Activated naive CD4-positive, alpha-beta T cell treated with anti-CD3 and anti-CD28 coated beads, Interleukin-2, amount 50 U/mL, for 24 hours (primary cell): Measurements from ENCODE around the gene SLPI.
A peak's percentile ranks its signal among the peaks of the same experiment; 100 is the strongest.

Source experiments
- H3K27ac Mint-ChIP-seq: one replicate; pipeline ENCODE4 v1.8.0; 2021; ENCODE audit warnings: mild to moderate bottlenecking, mixed read lengths
- H3K27me3 Mint-ChIP-seq: one replicate; pipeline ENCODE4 v1.8.0; 2021; ENCODE audit warnings: mixed read lengths
- H3K36me3 Mint-ChIP-seq: one replicate; pipeline ENCODE4 v1.8.0; 2021; ENCODE audit warnings: mixed read lengths
- H3K4me1 Mint-ChIP-seq: one replicate; pipeline ENCODE4 v1.8.0; 2021; ENCODE audit warnings: mixed read lengths
- H3K4me3 Mint-ChIP-seq: one replicate; pipeline ENCODE4 v1.8.0; 2021; ENCODE audit warnings: mild to moderate bottlenecking, mixed read lengths
- H3K9me3 Mint-ChIP-seq: one replicate; pipeline ENCODE4 v1.8.0; 2021; ENCODE audit warnings: mixed read lengths

The SLPI gene

DNA sequence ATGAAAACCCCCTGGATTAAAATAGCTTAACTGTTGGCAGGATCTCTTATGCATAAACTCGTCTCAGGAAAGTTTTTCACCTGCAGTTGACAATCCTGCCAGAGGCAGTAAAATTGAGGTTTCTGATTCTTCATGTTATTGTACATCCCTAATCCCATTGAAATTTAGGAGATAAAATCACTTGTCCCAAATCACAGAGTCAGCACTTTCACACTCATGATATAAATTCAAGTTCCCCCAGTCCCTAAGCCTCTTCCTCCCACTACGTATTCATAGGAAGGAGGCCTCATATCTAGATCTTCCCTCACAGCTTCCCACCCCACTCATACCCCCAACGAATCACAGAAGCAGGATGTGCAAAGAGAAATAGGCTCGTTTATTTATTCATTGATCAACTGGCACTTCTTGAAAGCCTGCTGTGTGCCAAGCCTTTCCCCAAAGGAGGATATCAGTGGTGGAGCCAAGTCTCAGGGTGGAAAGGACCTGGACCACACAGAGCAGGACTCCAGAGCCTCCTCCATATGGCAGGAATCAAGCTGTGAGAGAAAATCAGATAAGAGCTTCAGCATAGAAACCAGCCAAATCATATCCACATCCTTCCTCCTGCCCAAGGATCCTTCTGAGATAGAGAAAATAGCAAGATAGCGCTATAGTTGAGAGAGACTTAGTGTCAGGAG lies 2.3 kb downstream of the SLPI start:
- H3K4me1 Mint-ChIP-seq = no peaks in the 10 kb centered on the region

DNA sequence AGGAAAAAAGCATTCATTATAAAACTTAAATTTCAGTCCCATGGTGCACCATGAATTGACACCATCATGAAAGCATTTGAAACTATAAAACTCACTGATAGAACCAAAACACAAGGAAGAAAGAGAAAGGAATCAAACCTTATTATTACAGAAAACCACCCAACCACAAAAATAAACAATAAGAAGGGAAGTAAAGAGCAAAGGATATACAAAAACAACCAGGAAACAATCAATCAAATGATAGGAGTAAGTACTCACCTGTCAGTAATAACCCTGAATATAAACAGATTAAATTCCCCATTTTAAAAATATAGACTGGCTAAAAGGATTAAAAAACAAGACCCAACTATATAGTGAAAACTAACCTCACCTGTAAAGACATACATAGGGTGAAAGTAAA lies 5.8 kb downstream of the SLPI start:
- H3K27ac Mint-ChIP-seq = no peak overlapping the region
- H3K27me3 Mint-ChIP-seq = peaks cover 39% of the 10 kb centered on the region

More for the DNA sequence above, 2.3 kb downstream of the SLPI start:
- Mint-ChIP-seq H3K27ac (no peak overlapping the region), H3K9me3 (no peaks in the 10 kb centered on the region), H3K4me3 (no peak overlapping the region), H3K36me3 (no peaks in the 10 kb centered on the region), H3K27me3 (peaks cover 26% of the 10 kb centered on the region)

DNA sequence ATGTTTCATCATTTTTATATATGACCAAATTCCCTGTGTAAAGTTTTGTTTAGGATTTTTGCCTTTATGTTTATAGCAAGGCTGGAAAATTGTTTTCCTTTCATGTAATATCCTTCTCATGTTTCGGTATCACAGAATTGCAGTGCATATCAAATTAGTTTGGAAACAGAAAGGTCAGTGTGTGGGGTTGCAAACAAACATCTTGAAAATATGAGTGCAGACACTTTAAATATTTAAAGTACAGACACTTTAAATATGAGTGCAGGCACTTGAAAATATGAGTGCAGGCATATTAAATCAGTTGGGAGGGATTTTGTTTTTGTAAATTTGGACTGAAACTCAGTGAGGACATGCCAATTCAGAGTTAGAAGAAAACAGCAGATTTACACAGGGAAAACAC lies 6.5 kb downstream of the SLPI start:
- Mint-ChIP-seq H3K27ac (no peak overlapping the region), H3K36me3 (no peaks in the 10 kb centered on the region), H3K4me3 (no peak overlapping the region), H3K27me3 (peaks cover 44% of the 10 kb centered on the region), H3K4me1 (no peaks in the 10 kb centered on the region), H3K9me3 (no peaks in the 10 kb centered on the region)

More for the DNA sequence above, 5.8 kb downstream of the SLPI start:
- Mint-ChIP-seq H3K36me3 (no peaks in the 10 kb centered on the region), H3K4me3 (no peak overlapping the region), H3K9me3 (no peaks in the 10 kb centered on the region), H3K4me1 (no peaks in the 10 kb centered on the region)

DNA sequence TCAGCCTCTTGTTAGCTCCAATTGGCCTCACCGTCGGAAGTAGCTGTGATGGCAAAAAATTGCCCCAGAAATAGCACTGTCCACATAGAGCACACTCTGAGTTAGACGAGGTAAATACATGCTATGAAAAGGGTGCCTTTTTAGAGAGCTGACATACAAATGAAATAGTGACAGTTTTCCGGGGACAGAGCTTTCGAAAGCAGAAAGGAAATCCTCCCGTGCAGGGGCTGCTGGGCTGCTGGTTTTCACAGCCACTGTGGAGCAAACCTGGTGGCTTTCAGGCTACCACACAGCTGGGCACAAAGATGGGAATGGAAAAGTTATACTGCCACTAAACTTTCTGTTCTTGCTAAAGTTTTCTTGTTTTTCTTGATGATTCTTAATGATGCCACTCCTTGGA lies 8.3 kb downstream of the SLPI start:
- no peaks in the 10 kb centered on the region for H3K9me3 Mint-ChIP-seq
- no peak overlapping the region for H3K27ac Mint-ChIP-seq
- H3K4me1 Mint-ChIP-seq = no peaks in the 10 kb centered on the region
- no peaks in the 10 kb centered on the region for H3K36me3 Mint-ChIP-seq
- H3K27me3 Mint-ChIP-seq = peaks cover 43% of the 10 kb centered on the region
- no peak overlapping the region for H3K4me3 Mint-ChIP-seq

DNA sequence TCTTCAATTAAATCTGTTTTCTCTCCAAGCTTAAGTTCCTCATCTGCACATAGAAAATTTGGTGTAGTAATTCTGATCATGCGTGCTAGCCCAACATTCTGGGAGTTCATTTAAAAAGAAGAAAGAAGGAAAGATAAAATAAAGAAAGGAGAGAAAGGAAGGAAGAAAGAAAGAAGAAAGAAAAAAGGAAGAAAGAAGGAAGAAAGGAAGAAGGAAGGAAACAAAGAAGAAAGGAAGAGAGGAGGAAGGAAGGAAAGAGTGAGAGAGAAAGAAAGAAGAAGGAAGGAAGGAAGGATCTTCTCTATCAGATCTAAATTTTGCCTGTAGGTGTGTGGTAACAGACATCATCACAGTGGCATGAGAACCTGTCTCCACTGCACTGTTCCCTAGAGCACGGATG lies 16.2 kb downstream of the SLPI start:
- no peak overlapping the region for H3K27ac Mint-ChIP-seq
- no peak overlapping the region for H3K4me3 Mint-ChIP-seq
- peaks cover 42% of the 10 kb centered on the region for H3K27me3 Mint-ChIP-seq
- H3K36me3 Mint-ChIP-seq = peaks cover 3% of the 10 kb centered on the region
- no peaks in the 10 kb centered on the region for H3K4me1 Mint-ChIP-seq
- H3K9me3 Mint-ChIP-seq = peaks cover 8% of the 10 kb centered on the region

DNA sequence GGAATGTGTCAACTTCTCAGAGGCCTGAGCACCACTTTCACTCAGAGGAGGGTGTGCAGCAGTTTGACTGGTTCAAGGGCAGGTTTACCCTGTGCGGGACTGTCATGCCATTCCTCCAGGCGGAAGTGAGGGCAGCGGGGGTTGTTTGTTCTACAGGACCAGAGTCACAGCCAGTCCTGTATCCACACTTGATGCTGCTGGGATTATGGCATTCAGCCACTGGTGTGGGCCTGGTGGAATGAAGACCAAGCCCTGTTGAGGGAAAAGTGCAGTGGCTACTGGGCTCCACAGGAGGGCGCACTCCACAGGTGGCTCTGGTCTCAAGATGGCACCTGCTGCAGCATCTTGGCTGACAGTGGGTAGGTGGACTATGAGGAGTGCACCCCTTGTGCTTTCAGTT lies 18.4 kb downstream of the SLPI start:
- Mint-ChIP-seq H3K27me3 (peaks cover 40% of the 10 kb centered on the region), H3K27ac (no peak overlapping the region), H3K9me3 (peaks cover 8% of the 10 kb centered on the region)

DNA sequence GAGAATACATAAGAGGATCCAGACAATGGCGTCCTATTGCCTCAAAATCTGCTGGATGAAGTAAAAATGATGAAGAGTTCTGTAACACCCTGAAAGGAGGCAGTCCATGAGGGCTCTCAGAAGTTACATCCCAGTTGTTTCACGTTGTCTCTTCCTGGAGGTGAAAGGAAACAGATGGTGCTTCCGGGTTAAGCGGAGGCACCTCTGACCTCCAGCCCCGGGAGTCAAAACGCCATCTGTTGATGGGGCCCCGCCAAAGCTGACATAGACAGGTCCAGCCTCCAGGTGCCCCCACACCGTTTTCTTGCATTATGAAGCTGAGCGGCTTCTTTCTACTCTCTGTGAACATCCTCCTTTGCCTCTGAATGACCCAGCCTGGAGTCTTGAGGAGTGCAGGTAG lies 23.7 kb downstream of the SLPI start:
- no peak overlapping the region for H3K27ac Mint-ChIP-seq
- H3K27me3 Mint-ChIP-seq = peaks cover 21% of the 10 kb centered on the region
- peaks cover 8% of the 10 kb centered on the region for H3K9me3 Mint-ChIP-seq

More for the DNA sequence above, 18.4 kb downstream of the SLPI start:
- H3K4me3 Mint-ChIP-seq = no peak overlapping the region
- peaks cover 3% of the 10 kb centered on the region for H3K36me3 Mint-ChIP-seq
- H3K4me1 Mint-ChIP-seq = no peaks in the 10 kb centered on the region

DNA sequence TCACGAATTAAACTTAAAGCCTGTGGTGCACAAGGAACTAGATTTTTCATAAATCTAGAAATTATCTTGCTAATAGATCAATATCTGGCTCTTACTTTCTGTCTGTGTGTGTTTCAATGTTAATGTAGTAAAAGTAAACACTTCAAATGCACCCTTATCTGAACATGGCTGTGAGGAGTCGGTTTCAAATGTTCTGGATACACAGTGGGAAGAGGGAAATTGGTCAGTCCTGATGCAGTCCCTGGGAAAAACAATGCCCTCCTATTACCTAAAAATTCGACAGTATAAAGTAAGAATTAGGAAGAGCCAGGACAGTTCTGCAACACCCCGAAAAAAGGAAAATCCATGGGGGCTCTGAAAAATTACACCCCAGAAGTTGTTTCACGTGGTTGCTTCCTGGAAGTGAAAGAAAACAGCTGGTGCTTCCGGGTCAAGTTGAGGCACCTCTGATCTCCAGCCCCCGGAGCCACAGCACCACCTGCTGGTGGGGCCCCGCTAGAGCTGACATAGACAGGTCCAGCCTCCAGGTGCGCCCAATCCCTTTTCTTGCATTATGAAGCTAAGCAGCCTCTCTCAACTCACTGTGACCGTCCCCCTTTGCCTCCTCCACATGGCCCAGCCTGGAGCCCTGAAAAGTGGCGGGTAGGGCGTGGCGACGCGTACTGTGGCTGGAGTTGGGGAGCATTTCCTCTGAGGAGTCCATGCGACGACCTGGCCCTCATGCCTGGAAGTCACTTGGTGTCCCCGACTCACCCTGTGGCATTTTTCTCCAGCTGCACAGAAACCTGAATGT lies 24.9 kb downstream of the SLPI start:
- H3K4me1 Mint-ChIP-seq = no peaks in the 10 kb centered on the region
- H3K36me3 Mint-ChIP-seq = no peaks in the 10 kb centered on the region
- H3K27ac Mint-ChIP-seq = no peak overlapping the region
- no peak overlapping the region for H3K4me3 Mint-ChIP-seq
- H3K27me3 Mint-ChIP-seq = peaks cover 18% of the 10 kb centered on the region
- H3K9me3 Mint-ChIP-seq = peaks cover 6% of the 10 kb centered on the region

More for the DNA sequence above, 23.7 kb downstream of the SLPI start:
- no peaks in the 10 kb centered on the region for H3K36me3 Mint-ChIP-seq
- no peak overlapping the region for H3K4me3 Mint-ChIP-seq
- no peaks in the 10 kb centered on the region for H3K4me1 Mint-ChIP-seq

DNA sequence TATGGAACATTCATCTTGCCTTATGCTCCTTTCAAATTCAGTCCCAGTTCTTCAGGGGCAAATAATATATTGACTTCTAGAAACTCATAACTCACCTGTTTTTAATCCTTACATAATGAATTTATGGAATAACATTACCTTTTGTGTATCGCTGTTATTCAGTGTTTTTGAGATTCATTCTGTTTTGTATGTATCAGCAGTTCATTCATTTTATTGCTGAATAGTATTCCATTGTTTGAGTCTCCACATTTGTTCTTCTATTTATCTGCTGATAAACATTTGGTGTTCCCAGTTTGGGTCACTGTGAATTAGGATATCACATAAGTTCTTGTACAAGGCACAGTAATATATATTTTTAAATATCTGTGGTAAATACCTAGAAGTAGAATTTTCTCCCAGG lies 28.1 kb downstream of the SLPI start:
- Mint-ChIP-seq H3K9me3 (no peaks in the 10 kb centered on the region), H3K27me3 (peaks cover 26% of the 10 kb centered on the region), H3K27ac (no peak overlapping the region), H3K4me3 (no peak overlapping the region), H3K4me1 (no peaks in the 10 kb centered on the region), H3K36me3 (no peaks in the 10 kb centered on the region)

DNA sequence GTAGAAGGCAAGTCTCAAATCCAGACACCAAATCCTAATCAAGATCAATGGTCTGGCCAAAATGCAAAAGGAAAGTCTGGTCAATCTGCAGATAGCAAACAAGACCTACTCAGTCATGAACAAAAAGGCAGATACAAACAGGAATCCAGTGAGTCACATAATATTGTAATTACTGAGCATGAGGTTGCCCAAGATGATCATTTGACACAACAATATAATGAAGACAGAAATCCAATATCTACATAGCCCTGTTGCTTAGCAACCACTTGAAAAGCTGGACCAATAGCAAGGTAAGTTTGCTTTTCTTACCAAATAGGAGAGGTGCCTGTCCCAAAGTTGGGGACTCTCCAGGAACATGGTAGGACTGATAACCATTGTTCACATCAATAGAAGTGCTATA lies 31.2 kb downstream of the SLPI start:
- Mint-ChIP-seq H3K27me3 (peaks cover 31% of the 10 kb centered on the region), H3K4me3 (no peak overlapping the region), H3K27ac (no peak overlapping the region)

DNA sequence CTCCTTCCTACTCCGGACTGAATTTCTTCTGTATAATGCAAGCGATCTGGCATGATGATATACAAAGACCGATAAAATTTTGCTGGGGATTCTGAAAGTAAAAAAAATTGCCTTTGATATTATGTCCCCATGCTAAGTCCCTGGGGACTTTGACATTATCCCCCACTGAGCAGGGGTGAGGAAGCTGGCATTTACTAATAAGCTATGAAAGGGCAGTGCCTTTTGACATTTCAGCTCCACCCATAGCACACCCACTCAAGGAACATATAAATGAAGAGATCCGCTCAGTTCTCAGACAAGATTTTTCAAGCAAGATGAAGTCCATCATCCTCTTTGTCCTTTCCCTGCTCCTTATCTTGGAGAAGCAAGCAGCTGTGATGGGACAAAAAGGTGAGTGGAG lies 33.3 kb downstream of the SLPI start, which contains the start of gene SEMG2:
Gene SEMG2 (plus strand): TSS at position 298 of the 400 bp plus-strand sequence. CDS start 17 bp downstream, at position 315.
- no peaks in the 10 kb centered on the region for H3K4me1 Mint-ChIP-seq
- H3K27ac Mint-ChIP-seq = no peak within 1 kb of the TSS
- no peaks in the 10 kb centered on the region for H3K36me3 Mint-ChIP-seq
- H3K9me3 Mint-ChIP-seq = no peaks in the 10 kb centered on the region
- H3K27me3 Mint-ChIP-seq = peaks cover 33% of the 10 kb centered on the region
- no peak within 1 kb of the TSS for H3K4me3 Mint-ChIP-seq

More for the DNA sequence above, 31.2 kb downstream of the SLPI start:
- no peaks in the 10 kb centered on the region for H3K36me3 Mint-ChIP-seq
- no peaks in the 10 kb centered on the region for H3K4me1 Mint-ChIP-seq
- no peaks in the 10 kb centered on the region for H3K9me3 Mint-ChIP-seq

DNA sequence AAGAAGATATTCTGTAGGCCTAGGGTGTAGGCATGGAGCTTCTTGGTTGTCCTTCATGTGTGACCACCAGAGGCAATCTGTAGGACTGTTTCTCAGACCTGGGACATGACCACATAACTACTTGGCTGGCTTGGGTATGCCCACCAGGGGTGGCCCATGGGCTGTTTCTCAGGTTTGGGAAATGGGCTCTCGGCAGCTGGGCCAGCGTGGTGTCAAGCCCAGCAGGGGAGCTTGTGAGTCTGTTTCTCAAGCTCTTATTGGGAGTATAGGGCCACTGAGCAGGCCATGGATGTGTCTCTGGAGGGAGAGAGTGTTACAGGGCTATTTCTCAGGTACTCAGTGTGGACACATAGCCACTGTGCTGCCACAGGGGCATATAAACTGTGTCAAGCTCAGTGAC lies 35.7 kb downstream of the SLPI start:
- no peaks in the 10 kb centered on the region for H3K9me3 Mint-ChIP-seq
- no peak overlapping the region for H3K27ac Mint-ChIP-seq
- H3K4me3 Mint-ChIP-seq = no peak overlapping the region
- H3K27me3 Mint-ChIP-seq = peaks cover 43% of the 10 kb centered on the region
- no peaks in the 10 kb centered on the region for H3K4me1 Mint-ChIP-seq
- H3K36me3 Mint-ChIP-seq = no peaks in the 10 kb centered on the region

DNA sequence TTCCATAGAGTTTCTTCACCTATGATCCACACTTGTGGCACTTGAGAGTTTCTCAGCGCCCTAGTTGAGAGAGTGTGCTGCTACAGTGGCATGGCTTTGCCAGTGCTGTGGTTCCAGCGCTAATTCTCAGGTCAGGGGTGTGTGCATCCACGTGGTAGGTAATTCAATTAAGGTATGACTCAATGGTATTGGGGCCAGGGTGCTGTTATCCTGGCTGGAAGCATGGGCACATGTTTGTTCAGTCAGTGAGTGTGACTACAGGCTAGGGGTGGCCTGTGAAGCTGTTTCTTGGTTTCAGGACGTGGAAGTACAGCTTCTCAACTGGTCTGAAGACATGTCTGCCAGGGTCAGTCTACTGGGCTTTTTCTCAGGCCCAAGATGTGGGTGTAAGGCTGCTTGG lies 36.2 kb downstream of the SLPI start:
- Mint-ChIP-seq H3K36me3 (no peaks in the 10 kb centered on the region), H3K27me3 (peaks cover 44% of the 10 kb centered on the region), H3K27ac (no peak overlapping the region)

DNA sequence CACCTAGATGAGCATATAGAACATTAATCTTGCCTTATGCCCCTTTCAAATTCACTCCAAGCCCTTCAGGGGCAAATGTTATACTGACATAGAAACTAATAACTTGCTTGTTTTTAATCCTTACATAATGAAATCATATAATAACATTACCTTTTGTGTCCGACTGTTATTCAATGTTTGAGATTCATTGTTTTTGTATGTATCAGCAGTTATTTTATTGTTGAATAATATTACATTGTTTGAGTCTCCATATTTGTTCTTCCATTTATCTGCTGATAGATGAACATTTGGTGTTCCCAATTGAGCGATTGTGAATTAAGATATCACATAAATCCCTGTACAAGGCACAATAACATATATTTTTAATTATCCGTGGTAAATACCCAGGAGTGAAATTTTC lies 41.5 kb downstream of the SLPI start:
- peaks cover 22% of the 10 kb centered on the region for H3K27me3 Mint-ChIP-seq
- H3K27ac Mint-ChIP-seq = no peak overlapping the region
- H3K9me3 Mint-ChIP-seq = no peaks in the 10 kb centered on the region
- no peaks in the 10 kb centered on the region for H3K4me1 Mint-ChIP-seq
- H3K36me3 Mint-ChIP-seq = no peaks in the 10 kb centered on the region
- no peak overlapping the region for H3K4me3 Mint-ChIP-seq

More for the DNA sequence above, 36.2 kb downstream of the SLPI start:
- Mint-ChIP-seq H3K4me1 (no peaks in the 10 kb centered on the region), H3K4me3 (no peak overlapping the region), H3K9me3 (no peaks in the 10 kb centered on the region)

DNA sequence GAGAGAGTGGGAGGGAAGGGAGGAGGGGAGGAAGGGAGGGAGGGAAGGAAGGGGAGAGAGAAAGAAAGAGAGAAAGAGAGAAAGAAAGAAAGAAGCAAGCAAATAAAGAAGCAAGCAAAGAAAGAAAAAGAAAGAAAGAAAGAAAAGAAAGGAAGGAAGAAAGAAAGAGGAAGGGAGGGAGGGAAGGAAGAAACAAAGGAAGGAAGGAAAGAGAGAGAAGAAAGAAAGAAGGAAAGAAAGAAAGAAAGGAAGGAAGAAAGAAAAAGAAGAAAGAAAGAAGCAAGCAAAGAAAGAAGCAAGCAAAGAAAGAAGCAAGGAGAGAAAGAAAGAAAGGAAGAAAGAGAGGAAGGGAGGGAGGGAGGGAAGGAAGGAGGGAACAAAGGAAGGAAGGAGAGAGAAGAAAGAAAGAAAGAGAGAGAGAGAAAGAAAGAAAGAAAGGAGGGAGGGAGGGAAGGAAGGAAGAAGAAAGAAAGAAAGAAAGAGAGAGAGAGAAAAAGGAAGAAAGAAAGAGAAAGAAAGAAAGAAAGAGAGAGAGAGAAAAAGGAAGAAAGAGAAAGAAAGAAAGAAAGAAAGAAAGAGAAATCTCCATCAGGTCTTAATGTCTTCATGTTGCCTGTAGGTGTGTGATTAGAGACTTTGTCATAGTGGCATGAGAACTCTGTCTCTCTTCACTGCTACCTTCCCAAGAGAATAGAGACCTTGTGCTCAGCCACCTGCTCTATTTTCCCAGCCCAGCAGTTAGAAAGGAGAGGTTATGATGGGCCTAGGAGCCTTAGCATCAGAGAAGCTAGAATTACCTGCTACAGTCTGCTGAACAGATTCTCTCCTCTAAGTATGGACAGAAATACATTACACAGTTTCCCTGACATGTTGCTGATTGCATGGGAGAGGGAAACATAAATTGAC lies 42.5 kb downstream of the SLPI start:
- H3K27me3 Mint-ChIP-seq = peaks cover 20% of the 10 kb centered on the region
- no peaks in the 10 kb centered on the region for H3K9me3 Mint-ChIP-seq
- H3K36me3 Mint-ChIP-seq = no peaks in the 10 kb centered on the region
- peak overlapping the region; percentile 4 for H3K27ac Mint-ChIP-seq
- no peaks in the 10 kb centered on the region for H3K4me1 Mint-ChIP-seq
- H3K4me3 Mint-ChIP-seq = no peak overlapping the region
